ENCODE measurements around the gene MAPT. TPM values are rescaled to one million over a fixed set of nuclear protein-coding genes. Genes with fewer than 3 reads are reported as not detected.

MAPT gene
- total RNA-seq, 1 experiment from 2014 or later: 0.95 TPM

- no peak for DNase-seq (ENCODE audit: low read depth)
- in situ Hi-C loops (cut with HindIII; ENCODE audit: low pct_unique_long_range_greater_than_20kb, low sequenced_read_pairs): no loop called here
Observed at GRCh38 chr17:46025510-46026165, 131.3 kb downstream of the MAPT start.

GRCh38 chr17:46026166-46027047, 132.1 kb downstream of the MAPT start:
- in situ Hi-C loops (cut with HindIII; ENCODE audit: low pct_unique_long_range_greater_than_20kb, low sequenced_read_pairs): no loop called here
- no peak for DNase-seq (ENCODE audit: low read depth)

- in situ Hi-C loops (cut with HindIII; ENCODE audit: low pct_unique_long_range_greater_than_20kb, low sequenced_read_pairs): no loop called here
- DNase-seq (ENCODE audit: low read depth): no peak
Observed at GRCh38 chr17:46027048-46027975, 133.0 kb downstream of the MAPT start.

- in situ Hi-C loops (cut with HindIII; ENCODE audit: low pct_unique_long_range_greater_than_20kb, low sequenced_read_pairs): no loop called here
- no peak for DNase-seq (ENCODE audit: low read depth)
Observed at GRCh38 chr17:46027976-46028325, 133.6 kb downstream of the MAPT start.

- in situ Hi-C loops (cut with HindIII; ENCODE audit: low pct_unique_long_range_greater_than_20kb, low sequenced_read_pairs): no loop called here
- no peak for DNase-seq (ENCODE audit: low read depth)
Observed at GRCh38 chr17:46028374-46028773, 134.0 kb downstream of the MAPT start.

- DNase-seq (ENCODE audit: low read depth): no peak
- in situ Hi-C loops (cut with HindIII; ENCODE audit: low pct_unique_long_range_greater_than_20kb, low sequenced_read_pairs): no loop called here
Observed at GRCh38 chr17:46028981-46029565, 134.7 kb downstream of the MAPT start.

GRCh38 chr17:46029627-46030026, 135.3 kb downstream of the MAPT start:
- in situ Hi-C loops (cut with HindIII; ENCODE audit: low pct_unique_long_range_greater_than_20kb, low sequenced_read_pairs): no loop called here

GRCh38 chr17:46030752-46031151, 136.4 kb downstream of the MAPT start:
- DNase-seq (ENCODE audit: low read depth): no peak
- in situ Hi-C loops (cut with HindIII; ENCODE audit: low pct_unique_long_range_greater_than_20kb, low sequenced_read_pairs): no loop called here

More at GRCh38 chr17:46029627-46030026, 135.3 kb downstream of the MAPT start:
- no peak for DNase-seq (ENCODE audit: low read depth)

GRCh38 chr17:46031440-46031839, 137.1 kb downstream of the MAPT start:
- DNase-seq (ENCODE audit: low read depth): no peak
- in situ Hi-C loops (cut with HindIII; ENCODE audit: low pct_unique_long_range_greater_than_20kb, low sequenced_read_pairs): no loop called here

GRCh38 chr17:46031920-46032319, 137.6 kb downstream of the MAPT start:
- DNase-seq (ENCODE audit: low read depth): no peak
- in situ Hi-C loops (cut with HindIII; ENCODE audit: low pct_unique_long_range_greater_than_20kb, low sequenced_read_pairs): no loop called here

- in situ Hi-C loops (cut with HindIII; ENCODE audit: low pct_unique_long_range_greater_than_20kb, low sequenced_read_pairs): no loop called here
- no peak for DNase-seq (ENCODE audit: low read depth)
Observed at GRCh38 chr17:46032909-46033308, 138.6 kb downstream of the MAPT start.

- in situ Hi-C loops (cut with HindIII; ENCODE audit: low pct_unique_long_range_greater_than_20kb, low sequenced_read_pairs): no loop called here
- DNase-seq (ENCODE audit: low read depth): no peak
Observed at GRCh38 chr17:46033392-46033791, 139.0 kb downstream of the MAPT start.

- DNase-seq (ENCODE audit: low read depth): peak; percentile 28
- in situ Hi-C loops (cut with HindIII; ENCODE audit: low pct_unique_long_range_greater_than_20kb, low sequenced_read_pairs): no loop called here
Observed at GRCh38 chr17:46035112-46035818, 140.9 kb downstream of the MAPT start.

- in situ Hi-C loops (cut with HindIII; ENCODE audit: low pct_unique_long_range_greater_than_20kb, low sequenced_read_pairs): no loop called here
- DNase-seq (ENCODE audit: low read depth): no peak
Observed at GRCh38 chr17:46036491-46036890, 142.1 kb downstream of the MAPT start.

- no peak for DNase-seq (ENCODE audit: low read depth)
- in situ Hi-C loops (cut with HindIII; ENCODE audit: low pct_unique_long_range_greater_than_20kb, low sequenced_read_pairs): no loop called here
Observed at GRCh38 chr17:46037722-46038255, 143.4 kb downstream of the MAPT start.

- in situ Hi-C loops (cut with HindIII; ENCODE audit: low pct_unique_long_range_greater_than_20kb, low sequenced_read_pairs): no loop called here
- no peak for DNase-seq (ENCODE audit: low read depth)
Observed at GRCh38 chr17:46038414-46038813, 144.1 kb downstream of the MAPT start.

- no peak for DNase-seq (ENCODE audit: low read depth)
- in situ Hi-C loops (cut with HindIII; ENCODE audit: low pct_unique_long_range_greater_than_20kb, low sequenced_read_pairs): no loop called here
Observed at GRCh38 chr17:46038937-46039336, 144.6 kb downstream of the MAPT start.

Measured in Caki2 (cell line).